ACHN (cell line): ENCODE measurements around the gene YTHDC1.
A peak's percentile ranks its signal among the peaks of the same experiment; 100 is the strongest.

Experiments
- DNase-seq: peaks from one replicate; pipeline ENCODE4 v3.0.0-alpha.2; 2015
- in situ Hi-C: cut with HindIII; loops from 2 replicates; pipeline ENCODE4 v1.10.0; 2017; ENCODE audit warnings: low sequenced_read_pairs, low pct_ligation_motif_present, low pct_unique_long_range_greater_than_20kb

YTHDC1 gene

DNA sequence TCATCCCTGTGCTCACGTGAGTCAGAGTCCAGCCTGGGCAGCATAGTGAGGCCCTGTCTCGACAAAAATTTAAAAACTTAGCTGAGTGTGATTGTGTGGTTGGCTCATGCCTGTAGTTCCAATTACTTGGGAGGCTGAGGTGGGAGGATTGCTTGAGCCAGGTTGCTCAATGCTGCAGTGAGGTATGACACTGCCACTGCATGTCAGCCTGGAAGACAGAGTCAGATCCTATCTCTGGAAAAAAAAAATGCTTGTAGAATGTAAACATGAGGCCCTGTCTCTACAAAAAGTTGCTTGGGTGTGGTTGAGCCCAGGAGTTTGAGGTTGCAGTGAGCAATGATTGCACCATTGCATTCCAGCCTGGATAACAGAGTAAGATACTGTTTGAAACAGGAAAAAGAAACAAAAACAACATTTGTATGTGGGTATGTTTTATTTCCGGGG is 11.3 kb upstream of the YTHDC1 start:
- in situ Hi-C loops = no loop called here
- DNase-seq = no peak

DNA sequence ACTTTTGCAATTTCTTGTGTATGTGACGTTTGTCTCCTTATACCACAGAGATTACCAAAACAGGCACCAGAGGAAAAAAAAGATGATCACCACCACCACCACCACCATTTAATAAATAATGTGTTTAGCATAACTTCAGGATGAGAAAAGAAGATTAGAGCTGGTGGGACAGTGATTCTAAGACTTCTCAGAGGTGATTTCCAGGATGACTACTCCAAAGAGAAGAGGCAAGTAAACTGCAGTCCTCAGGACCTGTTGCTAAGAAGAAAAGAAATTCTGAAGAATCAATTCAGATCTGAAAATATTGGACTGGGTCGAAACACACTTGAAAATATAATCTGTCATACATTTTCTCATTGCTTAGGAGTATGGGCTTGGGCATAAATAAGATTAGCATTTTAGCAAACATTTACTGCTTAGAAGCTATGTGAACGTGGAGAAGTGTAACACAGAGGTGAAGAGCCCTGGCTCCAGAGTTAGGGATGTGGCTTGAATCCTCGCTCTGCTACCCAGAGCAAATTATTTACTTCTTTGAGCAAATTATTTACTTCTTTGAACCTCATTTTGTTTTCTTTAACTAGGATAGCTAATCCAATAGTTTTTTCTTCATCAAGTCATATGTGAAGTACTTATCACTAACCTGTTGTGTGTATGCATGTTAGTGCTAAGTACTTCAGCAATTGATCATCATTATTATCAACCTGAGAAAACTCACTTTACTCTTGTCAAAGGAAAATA is 10.5 kb upstream of the YTHDC1 start:
- in situ Hi-C loops = no loop called here
- DNase-seq = no peak

DNA sequence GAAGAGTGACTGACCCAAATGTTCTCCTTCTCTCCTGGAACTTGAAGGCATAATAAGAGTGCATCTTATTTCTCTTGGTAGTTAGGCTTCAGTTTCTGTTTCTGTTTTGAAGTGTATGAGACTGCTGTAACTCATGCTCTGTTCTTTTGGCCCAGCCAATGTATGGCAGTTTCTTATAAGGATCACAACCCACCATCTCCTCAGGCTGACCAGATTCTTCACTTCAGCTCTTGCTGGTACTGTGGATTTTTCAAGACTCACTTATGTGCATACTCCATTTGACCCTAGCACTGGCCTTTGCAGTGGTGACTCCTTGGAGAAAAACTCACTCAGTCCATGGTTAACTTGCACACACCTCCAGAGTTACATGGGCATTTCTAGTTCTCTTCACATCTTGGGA is 9.6 kb upstream of the YTHDC1 start:
- no peak for DNase-seq
- in situ Hi-C loops = no loop called here

DNA sequence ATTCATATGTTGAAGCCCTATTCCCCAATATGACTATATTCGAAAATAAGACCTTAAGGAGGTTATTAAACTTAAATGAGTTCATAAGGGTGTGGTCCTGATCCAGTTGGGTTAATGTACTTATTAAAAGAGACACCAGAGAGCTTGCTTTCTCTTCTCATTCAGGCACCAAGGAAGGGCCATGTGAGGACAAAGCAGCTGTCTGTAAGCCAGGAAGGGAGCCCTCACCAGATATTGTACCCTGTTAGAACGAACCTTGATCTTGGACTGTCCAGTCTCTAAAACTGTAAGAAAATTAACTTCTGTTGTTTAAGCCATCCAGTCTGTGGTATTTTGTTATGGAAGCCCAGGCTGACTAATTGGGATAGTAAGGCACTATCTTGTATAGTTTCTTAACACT is 9.1 kb upstream of the YTHDC1 start:
- in situ Hi-C loops = no loop called here
- DNase-seq = no peak

DNA sequence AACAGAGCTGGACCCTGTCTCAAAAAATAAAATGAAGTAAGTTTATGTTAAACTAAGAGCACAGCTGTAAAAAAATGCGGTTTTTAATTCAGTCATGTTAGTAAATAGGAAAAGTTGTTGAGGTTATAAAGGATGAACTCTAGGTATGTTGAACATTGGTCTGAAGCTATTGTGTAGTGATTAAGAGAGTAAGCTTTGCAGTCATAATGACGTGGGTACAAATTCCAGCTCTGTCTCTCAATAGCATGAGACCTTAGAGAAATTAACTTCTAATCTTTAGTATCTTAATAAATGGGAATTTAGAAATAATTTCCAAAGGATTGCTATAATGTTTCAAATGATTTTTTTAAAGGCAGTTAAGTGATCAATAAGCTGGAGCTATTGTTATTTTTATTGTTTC is 2.9 kb upstream of the YTHDC1 start:
- in situ Hi-C loops = no loop called here
- DNase-seq = no peak

DNA sequence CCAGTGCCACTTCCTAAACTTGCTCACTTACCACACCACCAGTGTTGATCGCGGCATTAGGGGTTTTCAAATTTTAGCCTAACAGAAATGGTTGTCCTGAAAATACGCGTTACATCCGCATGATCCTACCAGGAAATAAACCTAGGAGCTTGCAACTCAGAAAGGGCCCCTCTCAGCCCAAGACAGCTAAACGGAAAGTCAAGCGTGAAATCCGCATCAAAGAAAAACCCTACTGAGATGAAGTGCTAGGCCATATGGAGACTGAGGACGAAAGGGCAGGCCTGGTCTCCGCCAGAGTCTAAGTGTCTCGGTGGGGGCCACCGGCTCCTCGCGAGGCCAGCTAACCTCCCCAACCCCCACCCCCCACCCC is 626 bp downstream of the YTHDC1 start:
- DNase-seq = peak; percentile 40
- in situ Hi-C loops = no loop called here

DNA sequence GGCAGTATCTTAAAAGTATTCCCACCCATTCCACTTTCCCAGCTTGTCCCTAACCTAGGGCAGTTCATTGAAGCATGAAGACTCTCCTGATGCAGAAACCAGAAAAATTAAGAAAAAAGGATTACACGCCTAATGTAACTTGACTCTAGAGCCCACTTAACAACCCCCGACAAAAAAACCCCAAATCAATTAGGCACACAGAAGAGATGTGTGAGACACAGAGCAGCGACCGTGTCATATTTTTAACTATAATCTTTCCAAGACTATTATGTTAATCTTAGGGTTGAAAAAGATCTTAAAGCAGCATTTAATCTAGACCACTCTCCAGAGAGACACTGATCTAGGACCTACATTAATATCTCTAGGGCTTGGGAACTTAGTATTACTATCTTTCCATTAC is 1.3 kb downstream of the YTHDC1 start:
- in situ Hi-C loops = no loop called here
- DNase-seq = no peak

DNA sequence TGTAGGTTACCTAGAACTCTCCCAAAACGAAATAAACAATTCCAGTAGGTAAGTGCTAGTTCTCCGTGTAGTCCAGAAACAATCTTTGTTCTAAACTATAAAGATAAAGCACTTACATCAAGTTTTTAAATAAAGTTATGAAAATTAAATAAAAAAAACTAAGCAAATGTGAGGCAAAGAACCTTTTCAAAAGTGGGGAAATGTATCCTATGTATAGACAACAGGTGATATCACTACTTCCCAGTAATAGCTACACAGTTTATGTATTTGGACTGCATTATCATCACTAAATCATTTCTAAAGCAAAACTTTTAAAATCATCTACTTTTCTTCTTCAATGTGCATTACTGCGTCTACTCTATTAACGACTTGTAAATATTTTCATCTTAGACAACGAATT is 2.0 kb downstream of the YTHDC1 start:
- in situ Hi-C loops = no loop called here
- no peak for DNase-seq

DNA sequence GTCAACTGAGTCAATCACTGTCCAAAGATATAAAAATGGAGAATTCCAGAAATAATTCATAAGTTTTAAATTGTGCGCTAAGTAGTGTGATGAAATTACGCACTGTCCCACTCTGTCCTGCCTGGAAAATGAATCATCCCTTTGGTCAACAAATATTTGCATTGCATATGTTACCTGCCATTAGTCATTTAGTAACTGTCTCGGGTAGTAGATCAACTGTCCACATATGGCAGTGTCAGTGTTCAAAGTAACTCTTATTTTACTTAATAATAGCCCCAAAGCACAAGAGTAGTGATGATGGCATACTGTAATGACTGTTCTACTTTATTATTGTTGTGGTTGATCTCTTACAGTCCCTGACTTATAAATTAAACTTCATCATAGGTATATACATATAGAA is 3.4 kb downstream of the YTHDC1 start:
- in situ Hi-C loops = no loop called here

DNA sequence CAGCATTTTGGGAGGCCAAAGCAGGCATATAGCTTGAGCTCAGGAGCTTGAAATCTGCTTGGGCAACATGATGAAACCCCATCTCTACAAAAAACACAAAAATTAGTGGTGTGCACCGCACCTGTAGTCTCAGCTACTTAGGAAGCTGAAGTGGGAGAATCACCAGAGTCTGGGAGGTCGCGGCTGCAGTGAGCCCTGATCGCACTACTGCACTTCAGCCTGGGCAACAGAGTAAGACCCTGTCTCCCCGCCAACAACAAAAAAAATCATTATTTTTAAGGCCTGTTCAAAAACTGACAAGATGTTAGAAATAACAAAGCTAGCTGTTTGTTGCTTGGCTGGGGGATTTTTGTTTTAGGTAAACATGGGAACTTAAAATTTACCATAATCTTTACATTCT is 5.1 kb downstream of the YTHDC1 start:
- in situ Hi-C loops = no loop called here
- no peak for DNase-seq

More for the DNA sequence above, 3.4 kb downstream of the YTHDC1 start:
- no peak for DNase-seq

DNA sequence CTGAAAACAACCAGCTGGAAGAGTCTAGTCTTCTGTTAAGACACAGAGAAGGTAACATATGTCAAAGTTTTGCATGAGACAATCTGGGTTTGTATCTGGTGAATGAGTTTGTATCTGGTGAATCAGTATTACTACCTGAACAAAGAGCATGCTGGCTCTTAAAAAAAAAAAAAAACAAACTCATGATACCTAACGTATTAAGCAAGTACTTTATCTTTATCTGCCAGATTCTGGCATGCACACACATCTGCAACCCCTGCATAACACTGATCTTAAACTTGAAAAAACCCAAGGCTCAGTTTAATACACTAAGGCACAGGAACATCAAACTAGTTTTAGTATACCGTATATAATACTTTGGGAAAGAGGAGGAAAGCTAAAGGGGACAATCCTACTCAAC is 5.8 kb downstream of the YTHDC1 start:
- in situ Hi-C loops = no loop called here
- DNase-seq = no peak

DNA sequence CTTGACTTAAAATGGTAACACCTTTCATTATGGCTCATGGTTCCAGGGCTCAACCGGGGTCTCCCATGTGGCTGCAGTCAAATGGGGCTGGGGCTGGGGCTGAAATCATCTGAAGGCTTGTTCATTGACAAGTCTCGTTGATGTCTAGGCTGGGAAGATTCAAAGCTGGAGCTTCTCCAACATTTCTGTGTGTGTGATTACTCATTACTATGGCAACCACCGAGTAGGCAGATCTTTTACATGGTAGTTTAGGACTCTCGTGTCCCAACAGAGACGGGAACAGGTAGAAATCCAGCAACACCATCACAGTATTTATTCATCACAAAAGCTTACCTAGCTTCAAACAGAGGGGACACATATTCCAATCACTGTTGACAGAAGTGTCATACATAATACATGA is 7.8 kb downstream of the YTHDC1 start:
- in situ Hi-C loops = no loop called here
- no peak for DNase-seq

DNA sequence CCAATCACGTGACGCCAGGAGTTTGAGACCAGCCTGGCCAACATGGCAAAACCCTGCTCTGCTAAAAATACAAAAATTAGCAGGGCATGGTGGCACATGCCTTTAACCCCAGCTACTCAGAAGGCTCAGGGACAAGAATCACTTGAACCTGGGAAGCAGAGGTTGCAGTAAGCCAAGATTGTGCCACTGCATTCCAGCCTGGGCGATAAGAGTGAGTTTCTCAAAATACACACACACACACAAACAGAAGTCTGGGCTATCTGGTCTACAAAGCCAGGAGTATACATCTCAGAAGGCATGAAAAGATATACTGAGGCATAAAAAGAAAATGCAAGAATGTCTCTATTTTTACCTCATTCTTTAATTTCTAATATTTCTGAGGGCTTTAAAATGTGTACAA is 11.3 kb downstream of the YTHDC1 start:
- no peak for DNase-seq
- in situ Hi-C loops = no loop called here

DNA sequence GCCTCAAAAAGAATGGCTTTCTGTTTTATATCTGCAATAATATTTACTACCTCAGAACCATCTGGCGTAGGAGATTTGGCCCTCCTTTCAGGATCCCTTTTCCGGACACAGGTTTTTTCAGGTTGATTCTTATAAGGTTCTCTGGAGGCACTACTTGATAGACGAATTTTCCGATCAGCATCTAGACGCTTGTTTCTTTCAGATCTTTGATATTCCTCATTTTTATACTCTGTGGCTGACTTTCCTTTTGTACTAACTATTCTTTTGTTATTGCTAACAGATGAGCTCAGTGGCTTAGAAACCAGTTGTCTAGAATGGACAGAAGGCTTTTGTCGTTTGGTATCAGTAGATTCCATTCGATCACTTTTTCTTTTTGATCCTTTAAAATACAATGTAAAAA is 12.4 kb downstream of the YTHDC1 start:
- in situ Hi-C loops = no loop called here
- no peak for DNase-seq

DNA sequence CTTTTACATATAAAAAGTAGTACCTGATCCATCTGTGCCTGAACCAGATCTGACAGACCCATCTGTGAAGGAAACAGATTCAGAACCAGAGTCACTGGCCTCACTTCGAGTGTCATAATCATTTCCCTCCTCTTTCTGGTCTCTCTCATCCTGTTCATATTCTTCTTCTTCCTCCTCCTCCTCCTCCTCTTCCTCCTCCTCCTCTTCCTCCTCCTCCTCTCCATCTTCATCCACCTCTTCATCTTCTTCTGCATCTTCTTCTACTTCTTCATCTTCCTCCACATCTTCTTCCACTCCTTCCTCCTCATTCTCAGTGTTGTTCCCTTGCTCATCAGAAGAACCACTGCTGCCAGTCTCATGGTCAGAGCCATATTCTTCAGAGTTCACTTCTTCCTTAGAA is 12.9 kb downstream of the YTHDC1 start:
- no peak for DNase-seq
- in situ Hi-C loops = no loop called here

DNA sequence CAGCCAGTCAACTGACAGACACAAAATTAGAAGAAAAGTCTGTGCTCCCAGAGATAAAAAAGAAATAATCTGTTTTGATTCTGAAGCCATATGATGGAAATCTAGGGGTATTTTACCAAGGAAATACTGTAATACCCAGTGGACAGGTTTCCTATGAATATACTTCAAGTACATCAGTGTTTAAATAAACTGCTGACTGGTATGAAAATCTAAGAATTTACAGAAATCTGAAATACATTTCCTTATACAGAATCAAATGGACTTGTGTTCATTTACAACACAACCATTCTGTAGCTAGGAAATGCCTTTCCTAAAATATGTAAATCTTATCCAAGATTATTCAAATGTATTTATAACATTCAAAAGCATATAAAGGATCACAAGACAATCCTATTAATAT is 13.4 kb downstream of the YTHDC1 start:
- in situ Hi-C loops = no loop called here
- DNase-seq = no peak

DNA sequence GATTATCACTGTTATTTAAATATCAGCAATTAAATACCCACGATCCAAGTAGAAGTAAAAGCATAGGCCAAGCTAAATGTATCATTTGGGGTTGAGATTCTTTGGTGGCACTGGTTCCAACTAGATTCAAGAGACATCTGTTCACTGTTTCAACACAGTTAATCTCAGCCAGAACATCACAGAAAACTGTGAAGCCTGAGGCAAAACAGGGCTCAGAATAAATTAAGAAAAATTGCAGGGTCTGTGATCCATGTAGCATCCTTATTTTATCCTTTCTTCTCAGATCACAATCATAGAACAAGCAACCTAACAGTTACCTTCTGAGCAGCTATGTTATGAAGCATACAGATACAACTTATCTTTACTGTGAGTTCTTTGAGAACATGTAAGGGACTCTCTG is 23.7 kb downstream of the YTHDC1 start:
- DNase-seq = no peak
- in situ Hi-C loops = no loop called here

DNA sequence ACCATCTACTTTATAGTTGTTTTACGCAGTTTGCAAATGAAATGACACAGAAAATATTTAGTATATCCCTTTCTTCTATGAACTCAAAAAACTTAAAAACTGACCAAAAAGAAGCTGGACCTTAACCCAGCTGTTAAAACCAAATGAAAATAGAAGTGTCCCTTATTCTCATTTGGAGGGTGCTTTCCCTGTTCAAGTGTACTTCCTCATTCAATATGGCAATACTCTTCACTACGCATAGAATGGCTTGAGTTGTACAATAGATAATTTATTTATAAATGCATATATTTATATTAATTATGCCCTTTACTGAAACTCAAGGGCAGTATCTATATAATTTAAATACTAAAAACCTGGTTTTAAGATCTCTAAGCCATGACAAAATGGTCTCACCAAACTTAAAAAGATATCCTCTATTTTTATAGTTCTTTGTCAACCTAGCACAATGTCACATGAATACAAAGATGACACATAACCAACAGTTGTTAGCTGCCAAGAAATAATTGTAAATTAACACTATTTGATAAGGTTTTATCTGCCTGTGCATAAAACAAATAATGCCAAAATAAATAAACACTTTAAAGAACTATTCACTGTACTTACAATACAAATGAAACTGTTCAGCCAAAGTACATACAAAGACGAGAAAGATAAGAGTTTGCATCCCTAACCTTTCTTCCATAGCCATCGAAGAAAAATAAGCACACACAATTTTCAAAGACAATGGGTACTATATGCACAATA is 25.2 kb downstream of the YTHDC1 start:
- DNase-seq = no peak

DNA sequence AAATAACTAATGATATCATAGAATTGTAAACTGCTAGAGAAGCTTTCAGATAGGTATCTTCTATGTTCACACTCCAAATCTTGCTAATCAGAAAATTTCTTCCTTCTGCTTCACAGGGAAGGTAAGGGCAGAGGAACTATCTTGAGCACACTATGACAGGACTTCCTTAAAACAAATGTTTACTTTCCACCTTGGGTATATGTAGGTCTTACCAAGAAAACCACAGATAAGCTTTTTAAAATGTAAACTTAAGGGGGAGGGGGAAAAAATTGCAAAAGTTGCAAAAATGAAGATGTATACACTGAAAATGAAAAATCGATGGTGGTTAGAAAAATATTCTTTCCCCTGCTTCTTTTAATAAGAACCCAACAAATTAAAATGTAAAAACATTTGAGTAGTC is 30.9 kb downstream of the YTHDC1 start:
- no peak for DNase-seq
- in situ Hi-C loops = no loop called here

More for the DNA sequence above, 25.2 kb downstream of the YTHDC1 start:
- in situ Hi-C loops = no loop called here
